ENCODE data around the gene ARHGEF33. TPM values are rescaled to one million over a fixed set of nuclear protein-coding genes. Genes with fewer than 3 reads are reported as not detected.

Gene ARHGEF33
- polyA plus RNA-seq, 1 of the 3 experiments (the other 2 are of a cell fraction): 0.25 TPM

GRCh38 chr2:38981003-38981669, 91.5 kb downstream of the ARHGEF33 start:
- TF ChIP-seq FOXJ3 (CRISPR knock-in tag; IDR thresholded peaks at IDR 0.05): no peak
- Histone ChIP-seq H4K20me1 (ENCODE audit: insufficient read depth) (no peaks in the 10 kb centered on the region), H3K4me3 (ENCODE audit: low read depth in 2 of 2, low read length in 1 of 2) (no peak overlapping the region), H3K9ac (no peak overlapping the region), H3K79me2 (ENCODE audit: insufficient read depth) (no peaks in the 10 kb centered on the region), H3K9me2 (no peaks in the 10 kb centered on the region), H3K9me3 (no peaks in the 10 kb centered on the region), H3K4me1 (ENCODE audit: control insufficient read depth in 1 of 2, insufficient read depth in 2 of 2, low read depth in 1 of 2, low read length in 1 of 2) (no peaks in the 10 kb centered on the region; a peak in 2 of 4 replicates), H3K27me3 (ENCODE audit: insufficient read depth) (no peaks in the 10 kb centered on the region), H2AFZ (ENCODE audit: low read depth) (no peak overlapping the region), H3F3A (replicated peaks; ENCODE audit: insufficient read depth) (no peaks in the 10 kb centered on the region), H3K27ac (ENCODE audit: low read depth in 2 of 2, low read length in 1 of 2) (no peak overlapping the region), H3K36me3 (replicated peaks in 1 of 2; ENCODE audit: control insufficient read depth in 1 of 2, insufficient read depth in 2 of 2, low read length in 1 of 2) (peaks cover 32 to 55% of the 10 kb centered on the region in 2 experiments), H3K4me2 (no peak overlapping the region)
- POLR2A ChIA-PET: no interaction called here
- no peak for DNase-seq
- 95% methylated on average over 3 of the region's 3 CpGs for WGBS (ENCODE audit: low lambda C conversion rate)
- CTCF ChIA-PET: interaction anchor here (0.9 to 1.8 kb wide), 5 partner anchors 8 to 249 kb away, joined by 3 to 11 read pairs (median 3); no protein-coding TSS in a partner anchor

GRCh38 chr2:38981670-38982357, 92.1 kb downstream of the ARHGEF33 start:
- Histone ChIP-seq H4K20me1 (ENCODE audit: insufficient read depth) (no peaks in the 10 kb centered on the region), H3F3A (replicated peaks; ENCODE audit: insufficient read depth) (no peaks in the 10 kb centered on the region), H3K27ac (ENCODE audit: low read depth in 2 of 2, low read length in 1 of 2) (no peak overlapping the region), H3K4me1 (ENCODE audit: control insufficient read depth in 1 of 2, insufficient read depth in 2 of 2, low read depth in 1 of 2, low read length in 1 of 2) (no peaks in the 10 kb centered on the region; a peak in 2 of 4 replicates), H2AFZ (ENCODE audit: low read depth) (no peak overlapping the region), H3K9ac (no peak overlapping the region), H3K9me3 (no peaks in the 10 kb centered on the region), H3K79me2 (ENCODE audit: insufficient read depth) (no peaks in the 10 kb centered on the region), H3K9me2 (no peaks in the 10 kb centered on the region), H3K27me3 (ENCODE audit: insufficient read depth) (no peaks in the 10 kb centered on the region), H3K4me2 (no peak overlapping the region), H3K4me3 (ENCODE audit: low read depth in 2 of 2, low read length in 1 of 2) (no peak overlapping the region), H3K36me3 (replicated peaks in 1 of 2; ENCODE audit: control insufficient read depth in 1 of 2, insufficient read depth in 2 of 2, low read length in 1 of 2) (peaks cover 36 to 60% of the 10 kb centered on the region in 2 experiments)
- TF ChIP-seq EP300 (IDR thresholded peaks at IDR 0.05; ENCODE audit: borderline replicate concordance in 1 of 2, low read depth in 1 of 2, low read length in 1 of 2): no peak
- no peak for TF ChIP-seq CHD2 (IDR thresholded peaks at IDR 0.05; ENCODE audit: low read length, partially characterized antibody)
- no peak for TF ChIP-seq NRF1 (IDR thresholded peaks at IDR 0.05; ENCODE audit: low read depth, low read length)
- no peak for TF ChIP-seq RCOR1 (IDR thresholded peaks at IDR 0.05; ENCODE audit: low read length)
- TF ChIP-seq, protein P1, sequence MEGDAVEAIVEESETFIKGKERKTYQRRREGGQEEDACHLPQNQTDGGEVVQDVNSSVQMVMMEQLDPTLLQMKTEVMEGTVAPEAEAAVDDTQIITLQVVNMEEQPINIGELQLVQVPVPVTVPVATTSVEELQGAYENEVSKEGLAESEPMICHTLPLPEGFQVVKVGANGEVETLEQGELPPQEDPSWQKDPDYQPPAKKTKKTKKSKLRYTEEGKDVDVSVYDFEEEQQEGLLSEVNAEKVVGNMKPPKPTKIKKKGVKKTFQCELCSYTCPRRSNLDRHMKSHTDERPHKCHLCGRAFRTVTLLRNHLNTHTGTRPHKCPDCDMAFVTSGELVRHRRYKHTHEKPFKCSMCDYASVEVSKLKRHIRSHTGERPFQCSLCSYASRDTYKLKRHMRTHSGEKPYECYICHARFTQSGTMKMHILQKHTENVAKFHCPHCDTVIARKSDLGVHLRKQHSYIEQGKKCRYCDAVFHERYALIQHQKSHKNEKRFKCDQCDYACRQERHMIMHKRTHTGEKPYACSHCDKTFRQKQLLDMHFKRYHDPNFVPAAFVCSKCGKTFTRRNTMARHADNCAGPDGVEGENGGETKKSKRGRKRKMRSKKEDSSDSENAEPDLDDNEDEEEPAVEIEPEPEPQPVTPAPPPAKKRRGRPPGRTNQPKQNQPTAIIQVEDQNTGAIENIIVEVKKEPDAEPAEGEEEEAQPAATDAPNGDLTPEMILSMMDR (IDR thresholded peaks at IDR 0.05): no peak
- no peak for TF ChIP-seq PBX3 (IDR thresholded peaks at IDR 0.05)
- TF ChIP-seq REST (IDR thresholded peaks at IDR 0.05; ENCODE audit: low read depth, low read length): no peak
- no peak for TF ChIP-seq SIN3A (IDR thresholded peaks at IDR 0.05; ENCODE audit: borderline replicate concordance, low read depth, low read length)
- TF ChIP-seq, protein P2, sequence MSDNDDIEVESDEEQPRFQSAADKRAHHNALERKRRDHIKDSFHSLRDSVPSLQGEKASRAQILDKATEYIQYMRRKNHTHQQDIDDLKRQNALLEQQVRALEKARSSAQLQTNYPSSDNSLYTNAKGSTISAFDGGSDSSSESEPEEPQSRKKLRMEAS (IDR thresholded peaks at IDR 0.05; ENCODE audit: low read depth): no peak
- TF ChIP-seq GATA2 (CRISPR knock-in tag; IDR thresholded peaks at IDR 0.05): no peak
- no peak for TF ChIP-seq TCF12 (IDR thresholded peaks at IDR 0.05)
- TF ChIP-seq GABPA (IDR thresholded peaks at IDR 0.05; ENCODE audit: low read depth): no peak
- ChIA-PET POLR2A (no interaction called here), CTCF (interaction anchor here (0.7 to 1.8 kb wide), 5 partner anchors 11 to 248 kb away, joined by 3 to 11 read pairs (median 3); no protein-coding TSS in a partner anchor)
- no peak for DNase-seq
- 98% methylated on average over 8 of the region's 8 CpGs for WGBS (ENCODE audit: low lambda C conversion rate)

Measured in SK-N-SH (cell line).